WTC11 (cell line): ENCODE results near the gene SPDEF. TPM values are rescaled to one million over a fixed set of nuclear protein-coding genes. Genes with fewer than 3 reads are reported as not detected.

Experiments used
- ATAC-seq: fragments of 200-7000 bp; cut with Tn5 transposase; 2 replicates; pipeline ENCODE4 v1.10.0; 2021; ENCODE audit warnings: mild to moderate bottlenecking, moderate library complexity
- CTCF ChIA-PET: fragments of 300-600 bp; sonication (Branson Sonifier 250); formaldehyde crosslinking; loops from one replicate; lab custom pipeline; 2021; ENCODE audit warnings: antibody characterized with exemption; lab: Charles Lee
- POLR2A ChIA-PET: fragments of 350-600 bp; sonication (Branson Sonifier 250); formaldehyde crosslinking; loops from one replicate; lab custom pipeline; 2021; ENCODE audit warnings: antibody characterized with exemption; lab: Charles Lee
- DNase-seq: peaks from one replicate; pipeline ENCODE4 v3.0.0; 2021; ENCODE audit warnings: low spot score
- H3K27ac Mint-ChIP-seq: 2 replicates; pipeline ENCODE4 v1.8.0; 2021; ENCODE audit warnings: mixed read lengths
- H3K27me3 Mint-ChIP-seq: 2 replicates; pipeline ENCODE4 v1.8.0; 2021; ENCODE audit warnings: low read depth, mild to moderate bottlenecking, moderate library complexity, mixed read lengths
- H3K36me3 Mint-ChIP-seq: 2 replicates; pipeline ENCODE4 v1.8.0; 2021; ENCODE audit warnings: mixed read lengths
- H3K4me1 Mint-ChIP-seq: 2 replicates; pipeline ENCODE4 v1.8.0; 2022; ENCODE audit warnings: mixed read lengths
- H3K4me3 Mint-ChIP-seq: 2 replicates; pipeline ENCODE4 v1.8.0; 2021; ENCODE audit warnings: mild to moderate bottlenecking, moderate library complexity, mixed read lengths
- H3K9me3 Mint-ChIP-seq: 2 replicates; pipeline ENCODE4 v1.8.0; 2021; ENCODE audit warnings: mixed read lengths
- CDX4 ChIP-seq: fragments of 250-450 bp; sonication (Bioruptor Pico); IDR thresholded peaks from 2 replicates; pipeline ENCODE4 v1.9.0; 2021; ENCODE audit warnings: moderate library complexity, mild to moderate bottlenecking, inconsistent platforms, borderline replicate concordance
- E2F5 ChIP-seq: sonication (generic); formaldehyde crosslinking; IDR thresholded peaks from 2 replicates; pipeline ENCODE4 v1.8.1; 2022; ENCODE audit warnings: mild to moderate bottlenecking, moderate library complexity, missing genetic modification reagents
- EMX1 ChIP-seq: fragments of 250-450 bp; sonication (Bioruptor Pico); IDR thresholded peaks from 2 replicates; pipeline ENCODE4 v1.8.0; 2021; ENCODE audit warnings: mild to moderate bottlenecking
- ESRRA ChIP-seq: sonication (generic); formaldehyde crosslinking; IDR thresholded peaks from 2 replicates; pipeline ENCODE4 v1.8.1; 2022; ENCODE audit warnings: mild to moderate bottlenecking, missing genetic modification reagents, borderline replicate concordance
- GRHL2 ChIP-seq: fragments of 250-450 bp; sonication (Bioruptor Pico); IDR thresholded peaks from 2 replicates; pipeline ENCODE4 v1.8.0; 2022; ENCODE audit warnings: mild to moderate bottlenecking, moderate library complexity; ENCODE audit not compliant: insufficient replicate concordance, severe bottlenecking
- JUN ChIP-seq: sonication (generic); formaldehyde crosslinking; IDR thresholded peaks from 2 replicates; pipeline ENCODE4 v1.8.0; 2023; ENCODE audit warnings: mild to moderate bottlenecking, missing genetic modification reagents
- KAT7 ChIP-seq: sonication (generic); formaldehyde crosslinking; IDR thresholded peaks from 2 replicates; pipeline ENCODE4 v1.8.1; 2023; ENCODE audit warnings: missing genetic modification reagents, mild to moderate bottlenecking, borderline replicate concordance
- MAX ChIP-seq: sonication (generic); formaldehyde crosslinking; IDR thresholded peaks from 2 replicates; pipeline ENCODE4 v1.8.0; 2022; ENCODE audit warnings: mild to moderate bottlenecking, missing genetic modification reagents
- PRRX2 ChIP-seq: fragments of 250-450 bp; sonication (Bioruptor Pico); IDR thresholded peaks from 2 replicates; pipeline ENCODE4 v1.8.0; 2021; ENCODE audit warnings: mild to moderate bottlenecking
- SMAD4 ChIP-seq: sonication (generic); formaldehyde crosslinking; IDR thresholded peaks from 2 replicates; pipeline ENCODE4 v1.8.0; 2022; ENCODE audit warnings: mild to moderate bottlenecking, missing genetic modification reagents
- TEAD1 ChIP-seq: sonication (generic); formaldehyde crosslinking; IDR thresholded peaks from 2 replicates; pipeline ENCODE4 v1.8.0; 2022; ENCODE audit warnings: mild to moderate bottlenecking, missing genetic modification reagents
- TEAD4 ChIP-seq: sonication (generic); formaldehyde crosslinking; IDR thresholded peaks from 2 replicates; pipeline ENCODE4 v1.8.0; 2022; ENCODE audit warnings: mild to moderate bottlenecking, missing genetic modification reagents
- ZBTB43 ChIP-seq: sonication (generic); formaldehyde crosslinking; IDR thresholded peaks from 2 replicates; pipeline ENCODE4 v1.8.1; 2023; ENCODE audit warnings: mild to moderate bottlenecking, missing genetic modification reagents
- ZNF263 ChIP-seq: sonication (generic); formaldehyde crosslinking; IDR thresholded peaks from 2 replicates; pipeline ENCODE4 v1.8.1; 2022; ENCODE audit warnings: low read depth, mild to moderate bottlenecking, moderate library complexity, missing genetic modification reagents
- ZNF423 ChIP-seq: fragments of 250-450 bp; sonication (Bioruptor Pico); IDR thresholded peaks from 2 replicates; pipeline ENCODE4 v2.1.2; 2022; ENCODE audit warnings: mild to moderate bottlenecking, moderate library complexity
- ZNF425 ChIP-seq: fragments of 250-450 bp; sonication (Bioruptor Pico); conservative IDR thresholded peaks from 2 replicates; pipeline ENCODE4 v1.9.0; 2021; ENCODE audit warnings: mild to moderate bottlenecking
- total RNA-seq: library from RNA; stranded (reverse); gene quantifications from 3 replicates; pipeline ENCODE4 v1.2.3, GENCODE V29; 2021
- TF ChIP-seq, protein P1 (sequence below): fragments of 250-450 bp; sonication (Bioruptor Pico); IDR thresholded peaks from 2 replicates; pipeline ENCODE4 v1.9.0; 2021; ENCODE audit warnings: mild to moderate bottlenecking
- TF ChIP-seq, protein P2 (sequence below): sonication (generic); formaldehyde crosslinking; IDR thresholded peaks from 2 replicates; pipeline ENCODE4 v1.8.1; 2022; ENCODE audit warnings: low read depth, mild to moderate bottlenecking, moderate library complexity, missing genetic modification reagents, borderline replicate concordance
- TF ChIP-seq, protein P3 (sequence below): fragments of 250-450 bp; sonication (Bioruptor Pico); IDR thresholded peaks from 2 replicates; pipeline ENCODE4 v2.1.2; 2022; ENCODE audit warnings: mild to moderate bottlenecking, moderate library complexity
- TF ChIP-seq, protein P4 (sequence below): fragments of 200-600 bp; IDR thresholded peaks from 2 replicates; pipeline ENCODE4 v1.8.0; 2022; ENCODE audit warnings: antibody characterized with exemption

Gene SPDEF
- total RNA-seq, 1 experiment from 2014 or later: 0.72 TPM

DNA sequence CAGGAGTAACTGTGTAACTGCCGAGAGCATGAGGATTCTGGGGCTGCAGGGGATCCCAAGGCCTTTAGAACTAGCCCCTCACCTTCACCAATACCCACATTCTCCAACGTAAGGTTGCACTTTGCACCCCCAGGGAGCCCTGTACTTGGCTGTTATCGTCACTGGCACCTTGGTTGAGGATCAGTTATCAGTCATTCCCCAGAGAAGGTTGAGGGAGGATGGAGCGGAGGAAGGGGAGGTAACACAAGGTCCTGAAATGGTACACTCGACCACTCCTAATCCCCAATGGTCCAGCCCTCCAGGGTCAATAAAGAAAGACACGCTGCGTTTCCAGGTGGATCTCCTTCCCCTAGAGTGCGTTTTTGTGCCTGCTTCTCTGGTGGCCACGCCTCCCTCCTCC, 1.1 kb upstream of the SPDEF start:
- peaks cover 17% of the 10 kb centered on the region for H3K4me1 Mint-ChIP-seq
- H3K4me3 Mint-ChIP-seq: no peak overlapping the region
- TF ChIP-seq TEAD1 (CRISPR knock-in tag): no peak
- TF ChIP-seq PRRX2: no peak
- TF ChIP-seq ZBTB43 (CRISPR knock-in tag): no peak
- TF ChIP-seq KAT7: no peak
- ATAC-seq: no peak
- no peaks in the 10 kb centered on the region for H3K36me3 Mint-ChIP-seq
- ChIA-PET POLR2A (no interaction called here), CTCF (no interaction called here)
- no peaks in the 10 kb centered on the region for H3K9me3 Mint-ChIP-seq
- no peak for DNase-seq
- H3K27me3 Mint-ChIP-seq: no peaks in the 10 kb centered on the region; the same call in 1 of the 2 replicates
- no peak overlapping the region for H3K27ac Mint-ChIP-seq

- no peaks in the 10 kb centered on the region for H3K36me3 Mint-ChIP-seq
- H3K4me1 Mint-ChIP-seq: peaks cover 17% of the 10 kb centered on the region
- no peaks in the 10 kb centered on the region for H3K9me3 Mint-ChIP-seq
- ChIA-PET POLR2A (no interaction called here), CTCF (interaction anchor here (1.1 kb wide), 1 partner anchor 53 kb away, joined by 3 read pairs; no protein-coding TSS in a partner anchor)
- no peaks in the 10 kb centered on the region; the same call in 1 of the 2 replicates for H3K27me3 Mint-ChIP-seq
- H3K27ac Mint-ChIP-seq: no peak overlapping the region
- no peak for DNase-seq
- ATAC-seq: no peak
- no peak overlapping the region for H3K4me3 Mint-ChIP-seq
- TF ChIP-seq TEAD4 (CRISPR knock-in tag) (no peak), GRHL2 (CRISPR knock-in tag) (no peak), E2F5 (CRISPR knock-in tag) (no peak), ZNF425 (CRISPR knock-in tag) (no peak), ZNF423 (CRISPR knock-in tag) (no peak), ESRRA (CRISPR knock-in tag) (no peak), ZBTB43 (CRISPR knock-in tag) (no peak), CDX4 (no peak), SMAD4 (CRISPR knock-in tag) (no peak), MAX (CRISPR knock-in tag) (no peak), ZNF263 (CRISPR knock-in tag) (no peak), EMX1 (CRISPR knock-in tag) (no peak), JUN (no peak)
- TF ChIP-seq, protein P1, sequence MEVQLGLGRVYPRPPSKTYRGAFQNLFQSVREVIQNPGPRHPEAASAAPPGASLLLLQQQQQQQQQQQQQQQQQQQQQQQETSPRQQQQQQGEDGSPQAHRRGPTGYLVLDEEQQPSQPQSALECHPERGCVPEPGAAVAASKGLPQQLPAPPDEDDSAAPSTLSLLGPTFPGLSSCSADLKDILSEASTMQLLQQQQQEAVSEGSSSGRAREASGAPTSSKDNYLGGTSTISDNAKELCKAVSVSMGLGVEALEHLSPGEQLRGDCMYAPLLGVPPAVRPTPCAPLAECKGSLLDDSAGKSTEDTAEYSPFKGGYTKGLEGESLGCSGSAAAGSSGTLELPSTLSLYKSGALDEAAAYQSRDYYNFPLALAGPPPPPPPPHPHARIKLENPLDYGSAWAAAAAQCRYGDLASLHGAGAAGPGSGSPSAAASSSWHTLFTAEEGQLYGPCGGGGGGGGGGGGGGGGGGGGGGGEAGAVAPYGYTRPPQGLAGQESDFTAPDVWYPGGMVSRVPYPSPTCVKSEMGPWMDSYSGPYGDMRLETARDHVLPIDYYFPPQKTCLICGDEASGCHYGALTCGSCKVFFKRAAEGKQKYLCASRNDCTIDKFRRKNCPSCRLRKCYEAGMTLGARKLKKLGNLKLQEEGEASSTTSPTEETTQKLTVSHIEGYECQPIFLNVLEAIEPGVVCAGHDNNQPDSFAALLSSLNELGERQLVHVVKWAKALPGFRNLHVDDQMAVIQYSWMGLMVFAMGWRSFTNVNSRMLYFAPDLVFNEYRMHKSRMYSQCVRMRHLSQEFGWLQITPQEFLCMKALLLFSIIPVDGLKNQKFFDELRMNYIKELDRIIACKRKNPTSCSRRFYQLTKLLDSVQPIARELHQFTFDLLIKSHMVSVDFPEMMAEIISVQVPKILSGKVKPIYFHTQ (CRISPR knock-in tag): no peak
- TF ChIP-seq, protein P2, sequence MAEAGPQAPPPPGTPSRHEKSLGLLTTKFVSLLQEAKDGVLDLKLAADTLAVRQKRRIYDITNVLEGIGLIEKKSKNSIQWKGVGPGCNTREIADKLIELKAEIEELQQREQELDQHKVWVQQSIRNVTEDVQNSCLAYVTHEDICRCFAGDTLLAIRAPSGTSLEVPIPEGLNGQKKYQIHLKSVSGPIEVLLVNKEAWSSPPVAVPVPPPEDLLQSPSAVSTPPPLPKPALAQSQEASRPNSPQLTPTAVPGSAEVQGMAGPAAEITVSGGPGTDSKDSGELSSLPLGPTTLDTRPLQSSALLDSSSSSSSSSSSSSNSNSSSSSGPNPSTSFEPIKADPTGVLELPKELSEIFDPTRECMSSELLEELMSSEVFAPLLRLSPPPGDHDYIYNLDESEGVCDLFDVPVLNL (CRISPR knock-in tag): no peak
- TF ChIP-seq, protein P3, sequence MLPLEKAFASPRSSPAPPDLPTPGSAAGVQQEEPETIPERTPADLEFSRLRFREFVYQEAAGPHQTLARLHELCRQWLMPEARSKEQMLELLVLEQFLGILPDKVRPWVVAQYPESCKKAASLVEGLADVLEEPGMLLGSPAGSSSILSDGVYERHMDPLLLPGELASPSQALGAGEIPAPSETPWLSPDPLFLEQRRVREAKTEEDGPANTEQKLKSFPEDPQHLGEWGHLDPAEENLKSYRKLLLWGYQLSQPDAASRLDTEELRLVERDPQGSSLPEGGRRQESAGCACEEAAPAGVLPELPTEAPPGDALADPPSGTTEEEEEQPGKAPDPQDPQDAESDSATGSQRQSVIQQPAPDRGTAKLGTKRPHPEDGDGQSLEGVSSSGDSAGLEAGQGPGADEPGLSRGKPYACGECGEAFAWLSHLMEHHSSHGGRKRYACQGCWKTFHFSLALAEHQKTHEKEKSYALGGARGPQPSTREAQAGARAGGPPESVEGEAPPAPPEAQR (CRISPR knock-in tag): no peak
- TF ChIP-seq, protein P4, sequence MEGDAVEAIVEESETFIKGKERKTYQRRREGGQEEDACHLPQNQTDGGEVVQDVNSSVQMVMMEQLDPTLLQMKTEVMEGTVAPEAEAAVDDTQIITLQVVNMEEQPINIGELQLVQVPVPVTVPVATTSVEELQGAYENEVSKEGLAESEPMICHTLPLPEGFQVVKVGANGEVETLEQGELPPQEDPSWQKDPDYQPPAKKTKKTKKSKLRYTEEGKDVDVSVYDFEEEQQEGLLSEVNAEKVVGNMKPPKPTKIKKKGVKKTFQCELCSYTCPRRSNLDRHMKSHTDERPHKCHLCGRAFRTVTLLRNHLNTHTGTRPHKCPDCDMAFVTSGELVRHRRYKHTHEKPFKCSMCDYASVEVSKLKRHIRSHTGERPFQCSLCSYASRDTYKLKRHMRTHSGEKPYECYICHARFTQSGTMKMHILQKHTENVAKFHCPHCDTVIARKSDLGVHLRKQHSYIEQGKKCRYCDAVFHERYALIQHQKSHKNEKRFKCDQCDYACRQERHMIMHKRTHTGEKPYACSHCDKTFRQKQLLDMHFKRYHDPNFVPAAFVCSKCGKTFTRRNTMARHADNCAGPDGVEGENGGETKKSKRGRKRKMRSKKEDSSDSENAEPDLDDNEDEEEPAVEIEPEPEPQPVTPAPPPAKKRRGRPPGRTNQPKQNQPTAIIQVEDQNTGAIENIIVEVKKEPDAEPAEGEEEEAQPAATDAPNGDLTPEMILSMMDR: no peak
Measured at GRCh38 chr6:34556493-34556892, 364 bp upstream of the SPDEF start.
